AG08395 (cell line): ENCODE data around the gene CTNND2.
"Not testable (repeated sequence)": the region's sequence is repeated elsewhere in the genome, so short reads cannot be mapped to it uniquely, and the experiment has no call there.

Experiments
- DNase-seq: peaks from one replicate; pipeline ENCODE4 v3.0.0; 2012; ENCODE audit warnings: mixed read lengths, low spot score

CTNND2 gene

GRCh38 chr5:11072076-11072475, 832.2 kb downstream of the CTNND2 start:
- DNase-seq, result no peak

- DNase-seq, result no peak
These were observed 835.2 kb downstream of the CTNND2 start for GRCh38 chr5:11069041-11069440.

GRCh38 chr5:11065723-11066122, 838.5 kb downstream of the CTNND2 start:
- DNase-seq, result not testable (repeated sequence)

GRCh38 chr5:11064763-11065450, 839.3 kb downstream of the CTNND2 start:
- DNase-seq, result no peak

GRCh38 chr5:11062397-11062796, 841.8 kb downstream of the CTNND2 start:
- DNase-seq, result no peak

GRCh38 chr5:11056560-11056959, 847.7 kb downstream of the CTNND2 start:
- DNase-seq, result no peak

GRCh38 chr5:11054014-11054413, 850.2 kb downstream of the CTNND2 start:
- no peak for DNase-seq

GRCh38 chr5:11052871-11053270, 851.4 kb downstream of the CTNND2 start:
- no peak for DNase-seq

GRCh38 chr5:11050596-11051304, 853.5 kb downstream of the CTNND2 start:
- no peak for DNase-seq

GRCh38 chr5:11048760-11049159, 855.5 kb downstream of the CTNND2 start:
- DNase-seq, result no peak

- DNase-seq, result no peak
These were observed 856.6 kb downstream of the CTNND2 start for GRCh38 chr5:11047625-11048024.

- no peak for DNase-seq
These were observed 857.2 kb downstream of the CTNND2 start for GRCh38 chr5:11047030-11047429.

- DNase-seq, result no peak
These were observed 858.1 kb downstream of the CTNND2 start for GRCh38 chr5:11046160-11046559.

GRCh38 chr5:11045411-11045810, 858.8 kb downstream of the CTNND2 start:
- DNase-seq, result no peak

- DNase-seq, result no peak
These were observed 859.7 kb downstream of the CTNND2 start for GRCh38 chr5:11044581-11044980.

- no peak for DNase-seq
These were observed 860.4 kb downstream of the CTNND2 start for GRCh38 chr5:11043881-11044280.

- DNase-seq, result no peak
These were observed 863.9 kb downstream of the CTNND2 start for GRCh38 chr5:11040345-11040744.

GRCh38 chr5:11038772-11039171, 865.5 kb downstream of the CTNND2 start:
- DNase-seq, result no peak

GRCh38 chr5:11037941-11038340, 866.3 kb downstream of the CTNND2 start:
- no peak for DNase-seq

GRCh38 chr5:11037080-11037479, 867.2 kb downstream of the CTNND2 start:
- no peak for DNase-seq

- no peak for DNase-seq
These were observed 873.6 kb downstream of the CTNND2 start for GRCh38 chr5:11030671-11031070.

- DNase-seq, result no peak
These were observed 876.6 kb downstream of the CTNND2 start for GRCh38 chr5:11027660-11028059.

GRCh38 chr5:11026543-11026942, 877.7 kb downstream of the CTNND2 start:
- no peak for DNase-seq

GRCh38 chr5:11023945-11024344, 880.3 kb downstream of the CTNND2 start:
- no peak for DNase-seq
